Right renal cortex interstitium (tissue), 3 donors: Measurements from ENCODE around the gene FANCE. TPM values are rescaled to one million over a fixed set of nuclear protein-coding genes. Genes with fewer than 3 reads are reported as not detected.

ENCODE experiments used
- DNase-seq, 3 donors: peaks; one replicate each; pipeline ENCODE4 v3.0.0-alpha.2; 2013; ENCODE audit warnings: low read depth in 3 of 3, low spot score in 2 of 3
- polyA plus RNA-seq, 3 donors: library from polyadenylated mRNA; unstranded; fragments of 120-200 nt; gene quantifications; one replicate each; pipeline ENCODE4 v1.2.1, GENCODE V29; 2013; ENCODE audit not compliant: insufficient read length in 3 of 3

FANCE gene
- polyA plus RNA-seq, 3 donors, result 8.9 to 10.9 (median 10.1) TPM

- no peak for DNase-seq
Observed at GRCh38 chr6:35463292-35463691, 11.2 kb downstream of the FANCE start.

- no peak for DNase-seq
Observed at GRCh38 chr6:35465646-35466045, 13.5 kb downstream of the FANCE start.

GRCh38 chr6:35468181-35468979, 16.2 kb downstream of the FANCE start, which contains the start of gene RPL10A:
Gene RPL10A, plus strand, starts transcription at chr6:35468401. Its CDS starts 34 bp downstream, at chr6:35468435.
- DNase-seq, result peak; percentile 93 to 95 (median 95)

- no peak for DNase-seq
Observed at GRCh38 chr6:35468980-35469750, 17.0 kb downstream of the FANCE start.

- no peak for DNase-seq
Observed at GRCh38 chr6:35469751-35470662, 17.9 kb downstream of the FANCE start.

GRCh38 chr6:35470663-35471120, 18.6 kb downstream of the FANCE start:
- no peak for DNase-seq

GRCh38 chr6:35471836-35472345, 19.8 kb downstream of the FANCE start:
- DNase-seq, result no peak

- no peak for DNase-seq
Observed at GRCh38 chr6:35473075-35473849, 21.1 kb downstream of the FANCE start.

- no peak for DNase-seq
Observed at GRCh38 chr6:35473850-35474130, 21.7 kb downstream of the FANCE start.

GRCh38 chr6:35474131-35474941, 22.2 kb downstream of the FANCE start:
- DNase-seq, result no peak

GRCh38 chr6:35474942-35475570, 22.9 kb downstream of the FANCE start:
- no peak for DNase-seq

GRCh38 chr6:35475573-35475972, 23.4 kb downstream of the FANCE start:
- no peak for DNase-seq

GRCh38 chr6:35476004-35476403, 23.9 kb downstream of the FANCE start:
- DNase-seq, result no peak

GRCh38 chr6:35477028-35477427, 24.9 kb downstream of the FANCE start:
- no peak for DNase-seq

- DNase-seq, result no peak
Observed at GRCh38 chr6:35477551-35478179, 25.5 kb downstream of the FANCE start.

- no peak for DNase-seq
Observed at GRCh38 chr6:35478259-35478658, 26.1 kb downstream of the FANCE start.

GRCh38 chr6:35480176-35480575, 28.0 kb downstream of the FANCE start:
- no peak for DNase-seq

GRCh38 chr6:35481226-35481625, 29.1 kb downstream of the FANCE start:
- DNase-seq, result no peak
